NK-92 treated with Interleukin-12 subunit alpha and Interleukin-12 subunit beta, amount 100 ng/mL, for 24 hours (cell line): ENCODE data around the gene TCTN2.

ENCODE experiments used
- DNase-seq: peaks from one replicate; lab custom pipeline; 2025; lab: John Stamatoyannopoulos, UW

The TCTN2 gene

DNA sequence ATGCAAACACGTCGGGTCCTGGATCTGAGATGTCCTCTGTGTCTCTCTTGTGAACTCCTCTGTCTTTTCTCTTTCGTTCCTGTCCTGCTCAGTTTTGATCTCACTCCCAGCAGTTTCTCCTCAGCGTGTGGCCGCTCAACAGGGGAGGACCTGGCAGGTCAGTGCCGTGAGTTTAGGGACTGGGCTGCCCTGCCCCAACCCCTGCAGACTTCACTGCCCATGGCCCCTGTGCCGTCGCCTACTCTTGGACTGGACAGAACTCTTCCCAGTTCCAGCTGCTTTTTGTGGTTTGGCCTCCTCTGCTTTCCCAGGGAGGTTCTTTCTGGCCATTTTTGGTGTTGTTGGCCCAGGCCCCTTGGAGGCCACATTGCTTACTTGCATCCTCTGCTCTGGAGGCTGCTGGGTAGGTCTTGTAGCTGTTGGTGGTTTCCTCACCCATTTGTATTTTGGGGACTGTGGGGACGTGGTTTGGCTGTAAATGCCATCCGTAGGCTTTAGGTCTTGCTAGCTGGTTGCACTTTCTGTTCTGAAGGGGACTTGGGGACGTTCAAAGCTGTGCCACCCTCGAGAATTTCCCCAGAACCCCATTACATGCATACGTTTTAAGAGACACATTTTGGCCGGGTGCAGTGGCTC, 71.1 kb downstream of the TCTN2 start:
- peak; percentile 1 for DNase-seq

DNA sequence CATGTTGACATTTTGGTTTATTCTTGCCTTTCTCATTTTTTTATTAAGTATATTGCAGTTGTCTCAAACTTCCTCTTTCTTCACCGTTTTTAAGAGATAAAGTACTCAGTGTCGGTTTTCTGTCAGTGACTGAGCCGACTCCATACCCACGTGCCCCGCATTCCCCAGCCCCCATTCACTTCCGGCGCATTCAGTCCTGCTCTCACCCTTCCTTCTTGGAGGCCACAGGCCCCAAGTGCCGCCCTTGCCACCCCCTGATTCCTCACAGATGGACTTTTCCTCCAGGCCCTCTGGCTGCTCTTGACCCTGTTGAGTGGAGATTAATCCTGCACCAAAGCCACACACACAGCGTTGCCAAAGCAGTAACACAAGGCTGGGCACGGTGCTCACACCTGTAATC, 72.1 kb downstream of the TCTN2 start:
- DNase-seq, result no peak

DNA sequence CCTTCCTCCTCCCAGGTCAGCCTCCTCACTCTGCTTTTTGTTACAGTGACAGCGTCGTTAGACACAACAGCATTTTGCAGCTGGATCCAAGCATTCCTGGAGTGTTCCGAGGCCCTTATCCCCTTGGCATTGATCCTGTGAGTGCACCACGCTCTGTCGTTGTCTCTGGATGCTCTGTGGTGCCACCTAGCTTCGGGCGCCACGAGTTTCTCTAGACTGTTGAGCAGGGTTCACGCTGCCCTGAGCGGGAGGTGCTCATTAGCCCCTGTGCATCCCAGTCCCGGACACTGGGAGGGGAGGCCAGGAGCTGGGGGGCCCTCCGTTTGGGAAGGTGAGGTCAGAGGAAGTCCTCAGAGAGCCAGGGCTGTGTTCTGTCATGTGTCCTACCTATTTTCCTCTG, 73.9 kb downstream of the TCTN2 start:
- no peak for DNase-seq

DNA sequence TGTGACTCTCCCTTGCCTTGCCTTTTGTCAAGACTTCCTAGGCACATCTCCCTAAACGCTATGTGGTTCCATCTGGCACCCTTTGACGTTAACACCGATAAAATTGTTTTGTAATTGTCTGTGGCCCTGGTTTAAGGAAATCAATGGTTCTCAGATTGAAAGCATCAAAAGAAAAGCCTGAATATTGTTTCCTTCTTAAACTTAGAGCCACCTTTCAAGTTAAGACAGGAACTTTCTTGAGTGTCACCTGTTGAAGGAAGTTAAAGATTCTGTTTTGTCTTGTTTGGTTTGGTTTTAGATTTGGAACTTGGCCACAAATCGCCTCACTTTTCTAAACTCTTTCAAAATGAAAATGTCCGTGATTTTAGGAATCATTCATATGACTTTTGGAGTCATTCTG, 76.4 kb downstream of the TCTN2 start:
- no peak for DNase-seq

DNA sequence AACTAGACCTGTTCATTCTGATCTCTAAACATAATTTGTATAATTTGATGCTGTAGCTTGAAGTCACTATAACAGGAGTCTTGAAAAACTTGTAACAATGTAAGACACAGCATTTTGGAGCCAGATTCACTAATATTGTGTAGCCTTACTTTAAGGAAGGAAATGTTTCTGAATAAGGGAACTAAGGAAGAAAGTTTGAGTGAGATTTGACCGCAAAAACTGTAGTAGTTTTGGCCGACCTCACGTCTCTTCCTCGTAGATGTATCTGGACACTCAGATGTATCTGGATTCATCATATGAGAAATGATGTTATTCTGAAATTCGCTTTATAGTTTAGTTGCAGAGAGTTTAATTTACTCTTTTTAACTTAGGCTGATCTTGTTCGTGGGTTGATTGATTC, 77.2 kb downstream of the TCTN2 start:
- DNase-seq, result no peak

DNA sequence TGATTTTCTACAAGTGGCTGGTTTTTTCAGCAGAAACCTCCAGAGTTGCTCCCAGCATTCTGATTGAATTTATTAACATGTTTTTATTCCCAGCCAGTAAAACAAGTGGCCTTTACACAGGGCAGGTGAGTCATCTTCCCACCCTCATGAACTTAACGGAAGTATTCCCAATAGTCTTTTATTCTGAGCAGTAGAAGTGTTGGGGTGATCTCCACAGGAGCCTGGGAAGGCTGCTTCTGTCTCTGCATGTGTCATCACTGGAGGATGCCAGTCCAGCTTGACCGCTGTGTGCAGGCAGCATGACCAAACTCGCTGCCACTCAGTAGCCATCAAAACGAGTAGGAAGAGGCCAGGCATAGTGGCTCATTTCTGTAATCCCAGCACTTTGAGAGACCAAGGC, 77.7 kb downstream of the TCTN2 start:
- DNase-seq, result no peak

DNA sequence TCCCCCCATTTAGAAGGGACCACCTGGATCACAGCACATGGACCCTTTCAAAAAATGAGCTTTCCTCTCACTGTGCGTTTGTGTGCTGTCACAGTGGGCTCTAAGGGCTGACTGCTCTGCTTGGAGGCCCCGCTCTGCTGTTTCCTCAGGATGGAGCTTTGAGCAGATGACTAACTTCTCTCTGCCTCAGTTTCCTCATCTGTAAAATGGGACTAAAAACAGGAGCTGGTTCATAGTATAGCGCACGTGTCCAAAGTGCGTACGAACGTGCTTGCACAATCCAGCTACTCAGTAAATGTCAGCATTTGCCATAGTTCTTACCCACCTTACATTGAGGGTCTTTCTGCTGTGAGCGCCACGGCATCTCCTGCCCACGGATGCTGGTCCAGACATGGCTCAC, 78.4 kb downstream of the TCTN2 start:
- DNase-seq, result no peak

DNA sequence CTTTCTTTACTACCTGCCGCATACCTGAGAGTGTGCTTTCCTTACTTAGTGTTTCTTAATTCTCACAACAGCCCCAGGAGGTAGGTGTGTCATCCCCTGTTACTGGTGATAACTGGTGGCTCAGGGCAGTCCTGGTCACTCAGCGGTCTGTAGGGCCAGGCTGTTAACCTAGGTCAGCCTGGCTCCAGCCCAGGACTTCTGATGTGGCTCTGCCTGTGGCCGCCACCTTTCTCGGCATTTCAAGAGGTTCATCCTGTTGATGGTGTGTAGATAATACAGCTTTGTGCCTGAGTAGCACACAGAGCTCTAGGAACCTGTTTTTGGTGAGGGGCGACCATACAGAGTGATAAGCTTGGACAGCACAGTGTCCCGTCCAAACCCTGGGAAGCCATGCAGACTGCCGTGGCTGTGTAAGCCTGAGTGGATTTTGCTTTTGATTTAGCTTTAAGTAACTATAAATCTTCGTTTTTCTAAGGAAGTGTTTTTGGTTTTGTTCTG, 79.3 kb downstream of the TCTN2 start:
- DNase-seq, result no peak

DNA sequence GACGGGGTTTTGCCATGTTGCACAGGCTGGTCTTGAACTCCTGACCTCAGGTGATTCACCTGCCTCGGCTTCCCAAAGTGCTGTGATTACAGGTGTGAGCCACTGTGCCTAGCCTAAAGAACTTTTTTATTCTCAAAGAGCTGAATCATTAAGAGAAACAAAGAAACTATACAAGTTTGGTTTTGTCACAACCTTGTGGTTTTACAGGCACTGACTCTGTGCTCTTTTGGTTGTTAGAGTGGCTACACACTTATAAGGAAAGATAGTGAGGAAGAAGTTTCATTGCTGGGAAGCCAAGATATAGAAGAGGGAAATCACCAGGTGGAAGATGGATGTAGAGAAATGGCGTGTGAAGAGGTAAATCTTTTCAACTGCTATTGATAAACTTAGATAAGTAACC, 81.1 kb downstream of the TCTN2 start:
- no peak for DNase-seq

DNA sequence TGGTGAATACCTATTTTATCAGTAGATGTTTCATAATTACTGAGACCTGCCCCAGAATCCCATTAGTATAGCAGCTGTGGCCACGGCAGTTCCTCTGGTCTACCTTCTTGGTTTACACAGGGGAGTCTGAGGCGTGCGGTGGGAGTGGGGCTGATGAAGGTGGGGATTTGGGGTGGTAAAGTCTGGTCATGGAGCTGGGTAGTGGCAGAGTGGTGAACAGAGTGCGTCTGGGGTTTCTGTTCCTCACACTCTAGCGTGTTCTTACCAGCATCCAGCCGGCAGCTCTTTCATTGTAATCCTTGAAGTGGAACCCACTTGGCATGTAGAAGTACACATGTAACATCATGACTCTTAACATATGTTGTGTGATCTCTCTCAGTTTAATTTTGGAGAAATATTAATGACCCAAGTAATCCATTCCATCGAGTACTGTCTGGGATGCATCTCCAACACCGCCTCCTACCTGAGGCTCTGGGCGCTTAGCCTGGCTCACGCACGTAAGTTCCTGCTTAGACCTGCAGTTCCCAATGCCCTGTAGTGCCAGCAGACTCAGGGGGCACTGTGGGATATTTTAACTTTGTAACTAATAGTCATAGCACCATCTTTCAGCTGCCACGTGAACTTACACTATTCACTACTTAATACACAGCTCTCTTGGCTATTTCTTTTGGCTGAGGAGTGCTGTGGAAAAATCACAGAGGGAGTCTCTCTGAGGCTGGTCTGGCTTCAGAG, 83.3 kb downstream of the TCTN2 start:
- no peak for DNase-seq

DNA sequence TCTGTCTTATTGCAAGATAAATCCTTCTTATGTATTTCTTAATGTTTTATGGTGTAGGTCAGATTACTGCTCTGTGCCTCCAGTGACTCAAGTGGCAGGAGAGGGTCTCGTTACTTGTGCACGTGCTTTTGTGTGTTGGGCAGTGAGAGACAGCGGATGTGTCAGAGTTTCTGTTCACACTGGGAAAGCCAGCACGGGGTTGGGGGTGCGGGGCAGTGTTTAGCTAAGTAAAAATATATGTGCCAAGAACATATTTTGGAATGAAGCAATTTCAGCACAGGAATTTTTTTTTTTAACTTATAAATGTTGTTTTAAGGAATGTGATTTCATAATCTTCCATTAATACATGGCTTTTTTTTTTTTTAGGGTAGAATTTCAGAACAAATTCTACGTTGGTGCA, 86.6 kb downstream of the TCTN2 start:
- DNase-seq, result no peak
